HepG2 (cell line): ENCODE data around the gene IFI27L2. TPM values are rescaled to one million over a fixed set of nuclear protein-coding genes. Genes with fewer than 3 reads are reported as not detected.

ENCODE experiments used
- ATAC-seq: fragments of 200-7000 bp; cut with Tn5 transposase; 3 replicates; pipeline ENCODE4 v1.9.1; 2020; ENCODE audit warnings: mild to moderate bottlenecking, moderate library complexity
- BruUV-seq: library from RNA; stranded (reverse); fragments of 400-500 nt; replicated peaks from 2 replicates; lab custom pipeline; 2021; lab: Mats Ljungman, UMichigan
- CTCF ChIA-PET: fragments of 300-600 bp; formaldehyde crosslinking; extraction: SDS; loops from one replicate; lab custom pipeline; 2021; ENCODE audit warnings: low total read pairs, inconsistent platforms, low intra/inter-chr PET ratio; lab: Yijun Ruan, JAX
- POLR2A ChIA-PET: fragments of 350-600 bp; sonication (Branson Sonifier 250); formaldehyde crosslinking; loops from one replicate; lab custom pipeline; 2020; ENCODE audit warnings: antibody characterized with exemption, inconsistent platforms; lab: Yijun Ruan, JAX
- DNase-seq: peaks from one replicate; pipeline ENCODE4 v3.0.0-alpha.2; 2015; ENCODE audit warnings: low spot score
- FAIRE-seq: peaks from 3 replicates; lab custom pipeline; 2011; peaks lifted over from hg19 to GRCh38; lab: Jason Lieb, UNC
- H2AFZ ChIP-seq: one replicate; pipeline ENCODE4 v1.6.1; 2011; ENCODE audit warnings: low read length, inconsistent platforms
- H3K27ac ChIP-seq: fragments of 300-600 bp; 3 replicates; pipeline ENCODE4 v1.8.0; 2011; ENCODE audit warnings: mixed run types, mild to moderate bottlenecking, mixed read lengths, low read length, inconsistent platforms; ENCODE audit not compliant: insufficient read depth; ENCODE audit errors: extremely low read length
- H3K27me3 ChIP-seq, 2 experiments: fragments of 200-600 bp in 1 of 2; 2 replicates in 1 of 2; 3 replicates in 1 of 2; pipeline versions ENCODE4 v1.6.0 to v1.8.0; 2011; ENCODE audit warnings: low read length in 2 of 2, mild to moderate bottlenecking in 2 of 2, moderate library complexity in 2 of 2, inconsistent platforms in 1 of 2; ENCODE audit not compliant: insufficient read depth in 2 of 2, control insufficient read depth in 1 of 2
- H3K36me3 ChIP-seq, 2 experiments: fragments of 200-600 bp in 1 of 2; replicated peaks in 1 of 2; 2 replicates in 1 of 2; 3 replicates in 1 of 2; pipeline versions ENCODE4 v1.5.1 to v1.8.0; 2011; ENCODE audit warnings: low read length in 2 of 2, inconsistent platforms in 1 of 2; ENCODE audit not compliant: insufficient read depth in 2 of 2, control insufficient read depth in 1 of 2
- H3K4me1 ChIP-seq: 2 replicates; pipeline ENCODE4 v1.5.1; 2012; ENCODE audit warnings: low read length, inconsistent platforms; ENCODE audit not compliant: insufficient read depth
- H3K4me2 ChIP-seq: 2 replicates; pipeline ENCODE4 v1.6.0; 2011; ENCODE audit warnings: low read depth, low read length, inconsistent platforms
- H3K4me3 ChIP-seq, 3 experiments: fragments of 200-600 bp in 1 of 3; sonication (generic), shearing (Covaris generic) in 1 of 3; replicated peaks in 1 of 3; 2 replicates each; pipeline ENCODE4 v1.5.1; 2011 to 2016; ENCODE audit warnings: low read length in 3 of 3, inconsistent platforms in 2 of 3, low read depth in 2 of 3, mild to moderate bottlenecking in 2 of 3, control low read depth in 1 of 3, mixed read lengths in 1 of 3; ENCODE audit not compliant: insufficient read depth in 1 of 3
- H3K79me2 ChIP-seq: one replicate; pipeline ENCODE4 v1.6.1; 2011; ENCODE audit warnings: low read length, inconsistent platforms; ENCODE audit not compliant: insufficient read depth
- H3K9ac ChIP-seq: 2 replicates; pipeline ENCODE4 v1.6.0; 2011; ENCODE audit warnings: mild to moderate bottlenecking, low read depth, low read length, inconsistent platforms; ENCODE audit not compliant: insufficient read depth
- H3K9me3 ChIP-seq: 2 replicates; pipeline ENCODE4 v1.5.1; 2012; ENCODE audit warnings: mild to moderate bottlenecking, low read length
- H4K20me1 ChIP-seq: 2 replicates; pipeline ENCODE4 v1.6.0; 2011; ENCODE audit warnings: inconsistent platforms, mild to moderate bottlenecking, low read length, moderate library complexity; ENCODE audit not compliant: insufficient read depth
- AGO1 ChIP-seq: fragments of 200-400 bp; formaldehyde crosslinking; IDR thresholded peaks from 2 replicates; pipeline ENCODE4 v1.6.1; 2017; ENCODE audit warnings: mild to moderate bottlenecking, low read depth, low read length, moderate library complexity; ENCODE audit not compliant: poor library complexity, severe bottlenecking
- BCL3 ChIP-seq: sonication (generic); formaldehyde crosslinking; IDR thresholded peaks from 2 replicates; pipeline ENCODE4 v1.5.1; 2020; ENCODE audit warnings: mild to moderate bottlenecking, missing genetic modification reagents, moderate library complexity
- ESRRA ChIP-seq: sonication (generic); formaldehyde crosslinking; IDR thresholded peaks from 2 replicates; pipeline ENCODE4 v1.5.1; 2020; ENCODE audit warnings: mild to moderate bottlenecking, low read depth, missing genetic modification reagents
- HNRNPH1 ChIP-seq: fragments of 200-400 bp; formaldehyde crosslinking; optimal IDR thresholded peaks from 2 replicates; pipeline ENCODE3; 2017; ENCODE audit warnings: mild to moderate bottlenecking, low read depth, low read length
- RBM22 ChIP-seq: fragments of 200-400 bp; formaldehyde crosslinking; optimal IDR thresholded peaks from 2 replicates; pipeline ENCODE3; 2017; ENCODE audit warnings: mild to moderate bottlenecking, low read length, moderate library complexity
- ZNF891 ChIP-seq: sonication (generic); formaldehyde crosslinking; IDR thresholded peaks from 2 replicates; pipeline ENCODE4 v1.5.0; 2020; ENCODE audit warnings: mild to moderate bottlenecking, missing genetic modification reagents
- WGBS: methylation state at CpG from one replicate; pipeline ENCODE4 v1.1.6; 2017; ENCODE audit warnings: low lambda C conversion rate; 5-methylcytosine and 5-hydroxymethylcytosine counted together
- in situ Hi-C: cut with HindIII; loops from 2 replicates; pipeline ENCODE4 v1.10.0; 2017; ENCODE audit warnings: low pct_unique_long_range_greater_than_20kb; ENCODE audit not compliant: extremely low pct_ligation_motif_present
- intact Hi-C: fragments of 100-400 bp; cut with micrococcal nuclease; formaldehyde crosslinking; loops from one replicate; pipeline ENCODE4 v1.10.0; 2022; ENCODE audit not compliant: unreplicated experiment
- polyA plus RNA-seq, 8 experiments: library from polyadenylated mRNA; depleted of rRNA in 3 of 8; stranded (reverse) in 7 of 8; unstranded in 1 of 8; fragments of >200 nt; fragmentation: Illumina TruSeq in 4 of 8; extraction: Trizol in 4 of 8; gene quantifications; 2 replicates each; pipeline versions ENCODE4 v1.2.1 to v1.2.3, GENCODE V29; 2011 to 2016; ENCODE audit warnings: low read depth in 4 of 8, missing spikeins in 1 of 8, mixed read lengths in 1 of 8; ENCODE audit not compliant: insufficient read depth in 1 of 8
- total RNA-seq, 5 experiments: library from RNA; depleted of rRNA; stranded (reverse); fragments of >200 nt; fragmentation: Illumina TruSeq; extraction: Trizol; gene quantifications; 2 replicates each; pipeline ENCODE4 v1.2.3, GENCODE V29; 2016; ENCODE audit warnings: low read depth in 1 of 5
- TF ChIP-seq, protein P1 (sequence below): sonication (generic); formaldehyde crosslinking; IDR thresholded peaks from 2 replicates; pipeline ENCODE4 v1.5.0; 2020; ENCODE audit warnings: mild to moderate bottlenecking, missing genetic modification reagents, borderline replicate concordance
- TF ChIP-seq, protein P2 (sequence below): sonication (generic); formaldehyde crosslinking; IDR thresholded peaks from 2 replicates; pipeline ENCODE4 v1.5.0; 2020; ENCODE audit warnings: missing genetic modification reagents

Gene IFI27L2
- total and polyA plus RNA-seq, 2 of the 13 experiments (the other 11 are each of a cell fraction or from before 2014, with no cell fraction given), result 4.3 to 4.8 TPM

GRCh38 chr14:94115631-94116030 is 13.8 kb downstream of the IFI27L2 start:
- Histone ChIP-seq H3K27ac (no peak overlapping the region), H2AFZ (no peak overlapping the region), H3K4me1 (peaks cover 44% of the 10 kb centered on the region), H3K4me3 (no peak overlapping the region), H3K9me3 (no peaks in the 10 kb centered on the region), H3K4me2 (no peak overlapping the region), H3K27me3 (peaks cover 2 to 28% of the 10 kb centered on the region in 2 experiments; a peak in 2 of 5 replicates), H3K36me3 (no peaks in the 10 kb centered on the region), H4K20me1 (no peaks in the 10 kb centered on the region), H3K79me2 (no peaks in the 10 kb centered on the region), H3K9ac (no peak overlapping the region)
- CTCF ChIA-PET, result no interaction called here
- ATAC-seq (no peak), DNase-seq (no peak), FAIRE-seq (no peak)
- BruUV-seq, result no TSS peak
- TF ChIP-seq, protein P1, sequence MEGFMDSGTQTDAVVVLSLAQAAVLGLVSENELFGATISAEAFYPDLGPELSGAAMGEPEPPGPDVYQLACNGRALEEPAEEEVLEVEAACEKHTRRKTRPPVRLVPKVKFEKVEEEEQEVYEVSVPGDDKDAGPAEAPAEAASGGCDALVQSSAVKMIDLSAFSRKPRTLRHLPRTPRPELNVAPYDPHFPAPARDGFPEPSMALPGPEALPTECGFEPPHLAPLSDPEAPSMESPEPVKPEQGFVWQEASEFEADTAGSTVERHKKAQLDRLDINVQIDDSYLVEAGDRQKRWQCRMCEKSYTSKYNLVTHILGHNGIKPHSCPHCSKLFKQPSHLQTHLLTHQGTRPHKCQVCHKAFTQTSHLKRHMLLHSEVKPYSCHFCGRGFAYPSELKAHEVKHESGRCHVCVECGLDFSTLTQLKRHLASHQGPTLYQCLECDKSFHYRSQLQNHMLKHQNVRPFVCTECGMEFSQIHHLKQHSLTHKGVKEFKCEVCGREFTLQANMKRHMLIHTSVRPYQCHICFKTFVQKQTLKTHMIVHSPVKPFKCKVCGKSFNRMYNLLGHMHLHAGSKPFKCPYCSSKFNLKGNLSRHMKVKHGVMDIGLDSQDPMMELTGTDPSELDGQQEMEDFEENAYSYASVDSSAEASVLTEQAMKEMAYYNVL (CRISPR knock-in tag), result no peak
- TF ChIP-seq ZNF891 (CRISPR knock-in tag), result no peak
- TF ChIP-seq ESRRA, result no peak
- no peak for TF ChIP-seq AGO1
- TF ChIP-seq RBM22, result no peak
- no peak for TF ChIP-seq HNRNPH1
- TF ChIP-seq BCL3 (CRISPR knock-in tag), result no peak
- TF ChIP-seq, protein P2, sequence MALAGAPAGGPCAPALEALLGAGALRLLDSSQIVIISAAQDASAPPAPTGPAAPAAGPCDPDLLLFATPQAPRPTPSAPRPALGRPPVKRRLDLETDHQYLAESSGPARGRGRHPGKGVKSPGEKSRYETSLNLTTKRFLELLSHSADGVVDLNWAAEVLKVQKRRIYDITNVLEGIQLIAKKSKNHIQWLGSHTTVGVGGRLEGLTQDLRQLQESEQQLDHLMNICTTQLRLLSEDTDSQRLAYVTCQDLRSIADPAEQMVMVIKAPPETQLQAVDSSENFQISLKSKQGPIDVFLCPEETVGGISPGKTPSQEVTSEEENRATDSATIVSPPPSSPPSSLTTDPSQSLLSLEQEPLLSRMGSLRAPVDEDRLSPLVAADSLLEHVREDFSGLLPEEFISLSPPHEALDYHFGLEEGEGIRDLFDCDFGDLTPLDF, result no peak
- WGBS, result 70% methylated on average over 11 of the region's 15 CpGs
- POLR2A ChIA-PET, result no interaction called here
- in situ Hi-C loops (no loop called here), intact Hi-C loops (no loop called here)
